ENCODE results near the gene TGFBR3. TPM values are rescaled to one million over a fixed set of nuclear protein-coding genes. Genes with fewer than 3 reads are reported as not detected.

TGFBR3 gene
- polyA plus RNA-seq, 1 experiment = 8.2 TPM

DNA sequence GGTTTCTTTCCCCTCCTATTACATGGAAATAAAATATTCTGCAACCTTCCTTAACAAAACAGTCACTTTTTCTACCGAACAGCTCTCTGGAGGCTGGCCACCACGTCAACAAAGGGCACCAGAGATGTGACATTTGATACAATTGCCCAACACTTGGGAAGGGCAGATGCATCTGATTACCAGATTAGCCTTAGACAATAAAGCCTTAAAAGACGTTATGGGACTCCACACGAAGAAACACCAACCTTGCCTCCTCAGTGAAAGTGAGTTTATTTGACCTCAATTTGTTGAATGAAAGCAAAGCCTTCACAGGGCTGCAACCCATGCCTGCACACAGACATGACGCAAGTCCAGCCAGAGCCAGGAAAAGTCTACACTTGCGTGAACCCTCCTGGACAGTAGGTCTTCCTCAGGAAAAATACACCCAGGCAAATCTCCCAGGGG lies 136.1 kb downstream of the TGFBR3 start:
- ChIA-PET CTCF (no interaction called here), POLR2A (no interaction called here)
- TF ChIP-seq CTCF (IDR thresholded peaks at IDR 0.05; ENCODE audit: insufficient read depth, low read depth, low read length) = no peak

DNA sequence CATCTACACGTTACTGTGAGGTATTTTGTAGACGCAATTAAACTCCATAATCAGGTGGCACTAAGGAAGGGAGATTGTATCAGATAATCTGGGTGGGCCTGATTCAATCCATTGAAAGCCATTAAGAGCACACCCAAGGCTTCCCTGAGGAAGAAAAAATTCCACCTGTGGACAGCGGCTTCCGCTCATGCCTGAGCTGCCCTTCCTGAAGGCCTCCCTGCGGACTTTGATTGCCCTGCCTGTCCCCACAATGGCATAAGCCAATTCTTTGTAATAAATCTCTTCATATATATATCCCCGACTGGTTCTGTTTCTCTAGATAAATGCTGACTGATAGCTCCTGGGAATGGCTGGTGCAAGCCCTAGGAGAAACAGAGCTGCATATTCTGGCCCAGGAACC lies 138.3 kb downstream of the TGFBR3 start:
- POLR2A ChIA-PET = no interaction called here
- Histone ChIP-seq H3K36me3 (ENCODE audit: control insufficient read depth, insufficient read depth, low read length) (no peaks in the 10 kb centered on the region), H3K27me3 (ENCODE audit: control insufficient read depth, insufficient read depth, low read length) (no peaks in the 10 kb centered on the region), H3K4me3 (ENCODE audit: low read depth, low read length) (no peak overlapping the region)
- CTCF ChIA-PET = interaction anchor here (2.7 kb wide), 1 partner anchor 10 kb away, joined by 7 read pairs; no protein-coding TSS in a partner anchor
- TF ChIP-seq CTCF (IDR thresholded peaks at IDR 0.05; ENCODE audit: insufficient read depth, low read depth, low read length) = no peak
- no peak for DNase-seq (ENCODE audit: low read depth)

More for the DNA sequence above, 136.1 kb downstream of the TGFBR3 start:
- DNase-seq (ENCODE audit: low read depth) = no peak
- Histone ChIP-seq H3K4me3 (ENCODE audit: low read depth, low read length) (no peak overlapping the region), H3K36me3 (ENCODE audit: control insufficient read depth, insufficient read depth, low read length) (no peaks in the 10 kb centered on the region), H3K27me3 (ENCODE audit: control insufficient read depth, insufficient read depth, low read length) (no peaks in the 10 kb centered on the region)

GRCh38 chr1:91746728-91747338 lies 139.1 kb downstream of the TGFBR3 start:
- no peaks in the 10 kb centered on the region for H3K27me3 ChIP-seq (ENCODE audit: control insufficient read depth, insufficient read depth, low read length)
- TF ChIP-seq CTCF (IDR thresholded peaks at IDR 0.05; ENCODE audit: insufficient read depth, low read depth, low read length) = no peak
- no peaks in the 10 kb centered on the region for H3K36me3 ChIP-seq (ENCODE audit: control insufficient read depth, insufficient read depth, low read length)
- ChIA-PET POLR2A (no interaction called here), CTCF (interaction anchor here (2.7 kb wide), 1 partner anchor 9 kb away, joined by 7 read pairs; no protein-coding TSS in a partner anchor)
- no peak overlapping the region for H3K4me3 ChIP-seq (ENCODE audit: low read depth, low read length)
- DNase-seq (ENCODE audit: low read depth) = no peak

- ChIA-PET CTCF (interaction anchor here (0.6 to 2.7 kb wide), 2 partner anchors 8 to 81 kb away, joined by 3 to 7 read pairs; no protein-coding TSS in a partner anchor), POLR2A (no interaction called here)
- no peaks in the 10 kb centered on the region for H3K27me3 ChIP-seq (ENCODE audit: control insufficient read depth, insufficient read depth, low read length)
- DNase-seq (ENCODE audit: low read depth) = no peak
- TF ChIP-seq CTCF (IDR thresholded peaks at IDR 0.05; ENCODE audit: insufficient read depth, low read depth, low read length) = no peak
- no peaks in the 10 kb centered on the region for H3K36me3 ChIP-seq (ENCODE audit: control insufficient read depth, insufficient read depth, low read length)
- H3K4me3 ChIP-seq (ENCODE audit: low read depth, low read length) = no peak overlapping the region
Observed at GRCh38 chr1:91745640-91746373, 140.1 kb downstream of the TGFBR3 start.

GRCh38 chr1:91744953-91745639 lies 140.9 kb downstream of the TGFBR3 start:
- DNase-seq (ENCODE audit: low read depth) = no peak
- Histone ChIP-seq H3K4me3 (ENCODE audit: low read depth, low read length) (no peak overlapping the region), H3K36me3 (ENCODE audit: control insufficient read depth, insufficient read depth, low read length) (no peaks in the 10 kb centered on the region), H3K27me3 (ENCODE audit: control insufficient read depth, insufficient read depth, low read length) (no peaks in the 10 kb centered on the region)
- 0 out of 2 replicates have a peak, but pooled peaks have one; percentile 8 for TF ChIP-seq CTCF (IDR thresholded peaks at IDR 0.05; ENCODE audit: insufficient read depth, low read depth, low read length)
- POLR2A ChIA-PET = no interaction called here
- CTCF ChIA-PET = interaction anchor here (1.1 kb wide), 1 partner anchor 9 kb away, joined by 4 read pairs; no protein-coding TSS in a partner anchor
